Measurements from ENCODE around the gene LCA5L. TPM values are rescaled to one million over a fixed set of nuclear protein-coding genes. Genes with fewer than 3 reads are reported as not detected.

LCA5L gene
- total and polyA plus RNA-seq, 7 donors: 0.60 to 5.5 (median 0.82) TPM

DNA sequence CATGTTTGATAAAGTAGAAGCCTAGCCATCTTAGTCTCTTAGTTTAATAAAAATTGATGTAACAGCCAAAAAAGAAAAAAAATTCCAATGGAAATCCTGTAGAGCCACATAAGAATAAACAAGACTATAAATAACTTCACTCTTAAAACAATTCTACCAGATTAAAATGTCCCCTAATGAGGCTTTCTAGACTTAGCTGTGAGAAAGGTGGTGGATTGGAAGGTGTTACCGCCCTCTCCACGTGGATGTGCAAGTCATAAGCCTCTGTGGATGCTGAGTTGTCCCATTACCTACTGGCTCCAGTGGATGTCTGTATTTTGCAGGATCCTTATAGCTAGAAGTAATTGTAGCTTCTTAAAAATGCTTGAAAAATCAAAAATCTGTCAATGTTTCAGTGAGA lies 14.6 kb downstream of the LCA5L start:
- no peak overlapping the region for H3K27ac ChIP-seq
- TF ChIP-seq, protein P1, sequence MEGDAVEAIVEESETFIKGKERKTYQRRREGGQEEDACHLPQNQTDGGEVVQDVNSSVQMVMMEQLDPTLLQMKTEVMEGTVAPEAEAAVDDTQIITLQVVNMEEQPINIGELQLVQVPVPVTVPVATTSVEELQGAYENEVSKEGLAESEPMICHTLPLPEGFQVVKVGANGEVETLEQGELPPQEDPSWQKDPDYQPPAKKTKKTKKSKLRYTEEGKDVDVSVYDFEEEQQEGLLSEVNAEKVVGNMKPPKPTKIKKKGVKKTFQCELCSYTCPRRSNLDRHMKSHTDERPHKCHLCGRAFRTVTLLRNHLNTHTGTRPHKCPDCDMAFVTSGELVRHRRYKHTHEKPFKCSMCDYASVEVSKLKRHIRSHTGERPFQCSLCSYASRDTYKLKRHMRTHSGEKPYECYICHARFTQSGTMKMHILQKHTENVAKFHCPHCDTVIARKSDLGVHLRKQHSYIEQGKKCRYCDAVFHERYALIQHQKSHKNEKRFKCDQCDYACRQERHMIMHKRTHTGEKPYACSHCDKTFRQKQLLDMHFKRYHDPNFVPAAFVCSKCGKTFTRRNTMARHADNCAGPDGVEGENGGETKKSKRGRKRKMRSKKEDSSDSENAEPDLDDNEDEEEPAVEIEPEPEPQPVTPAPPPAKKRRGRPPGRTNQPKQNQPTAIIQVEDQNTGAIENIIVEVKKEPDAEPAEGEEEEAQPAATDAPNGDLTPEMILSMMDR (IDR thresholded peaks at IDR 0.05): no peak
- no peak for TF ChIP-seq POLR2A (IDR thresholded peaks at IDR 0.05)
- no peak for TF ChIP-seq EP300 (IDR thresholded peaks at IDR 0.05)
- no peak for TF ChIP-seq POLR2AphosphoS5 (IDR thresholded peaks at IDR 0.05)
- no peaks in the 10 kb centered on the region for H3K9me3 ChIP-seq
- peaks cover 0 to 6% (median 0%) of the 10 kb centered on the region in 4 donors for H3K4me1 ChIP-seq
- WGBS, 2 donors: 82 to 84% methylated on average over 2 of the region's 2 CpGs
- intact Hi-C loops (cut with DNase I): no loop called here
- no peaks in the 10 kb centered on the region for H3K27me3 ChIP-seq
- no peaks in the 10 kb centered on the region for H3K36me3 ChIP-seq
- DNase-seq: no peak
- no peak overlapping the region for H3K4me3 ChIP-seq

DNA sequence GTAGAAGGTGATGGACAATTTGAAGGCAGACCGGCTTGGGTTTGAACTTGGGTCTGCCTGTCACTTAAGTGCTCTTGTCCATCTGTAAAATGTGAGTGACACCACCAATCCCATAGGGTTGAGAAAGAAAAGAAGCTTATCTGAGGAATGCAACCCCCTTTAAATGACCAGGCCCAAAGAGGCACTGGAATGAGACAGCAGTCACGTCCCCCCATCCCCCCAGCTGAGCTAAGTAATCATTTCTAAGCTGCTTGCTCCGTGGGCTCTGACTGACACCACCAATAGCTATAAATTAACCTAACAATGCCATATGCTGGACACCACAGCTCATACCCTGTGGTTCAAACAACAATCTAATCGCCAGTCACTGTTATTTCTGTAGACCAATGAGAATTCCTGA lies 15.1 kb downstream of the LCA5L start:
- H3K9me3 ChIP-seq: no peaks in the 10 kb centered on the region
- WGBS, 2 donors: 71 to 79% methylated on average over 4 of the region's 4 CpGs
- H3K36me3 ChIP-seq: no peaks in the 10 kb centered on the region
- no peak overlapping the region for H3K27ac ChIP-seq
- peaks cover 0 to 6% (median 0%) of the 10 kb centered on the region in 4 donors for H3K4me1 ChIP-seq
- intact Hi-C loops (cut with DNase I): no loop called here
- no peak for DNase-seq
- TF ChIP-seq POLR2AphosphoS5 (IDR thresholded peaks at IDR 0.05): no peak
- no peak for TF ChIP-seq EP300 (IDR thresholded peaks at IDR 0.05)
- TF ChIP-seq, protein P1 (IDR thresholded peaks at IDR 0.05): no peak
- no peak for TF ChIP-seq POLR2A (IDR thresholded peaks at IDR 0.05)
- H3K27me3 ChIP-seq: no peaks in the 10 kb centered on the region
- H3K4me3 ChIP-seq: no peak overlapping the region

DNA sequence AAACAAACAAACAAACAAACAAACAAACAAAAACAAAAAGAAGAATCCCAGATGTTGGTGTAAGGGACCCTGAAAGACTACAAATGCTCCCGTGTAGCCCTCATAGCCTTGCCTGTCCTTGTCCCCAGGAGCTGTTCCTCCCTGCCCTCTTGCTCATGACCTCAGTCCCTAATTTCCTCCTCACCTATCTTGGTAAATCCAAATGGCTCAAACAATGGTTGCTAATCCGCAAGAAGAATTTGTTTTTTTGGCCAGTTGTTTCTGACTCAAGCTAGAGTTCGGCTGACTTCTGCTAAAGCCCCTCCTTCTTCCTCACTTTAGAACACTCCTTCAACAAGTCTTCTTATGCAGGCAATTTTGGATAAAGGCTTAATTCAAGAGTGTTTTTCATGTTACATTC lies 15.6 kb downstream of the LCA5L start:
- intact Hi-C loops (cut with DNase I): no loop called here
- TF ChIP-seq, protein P1 (IDR thresholded peaks at IDR 0.05): no peak
- TF ChIP-seq EP300 (IDR thresholded peaks at IDR 0.05): no peak
- no peak for TF ChIP-seq POLR2AphosphoS5 (IDR thresholded peaks at IDR 0.05)
- no peak for TF ChIP-seq POLR2A (IDR thresholded peaks at IDR 0.05)
- no peaks in the 10 kb centered on the region for H3K9me3 ChIP-seq
- no peaks in the 10 kb centered on the region for H3K36me3 ChIP-seq
- no peaks in the 10 kb centered on the region for H3K27me3 ChIP-seq
- no peak overlapping the region for H3K4me3 ChIP-seq
- DNase-seq: no peak
- WGBS, 2 donors: 92 to 93% methylated on average over 3 of the region's 3 CpGs
- no peak overlapping the region for H3K27ac ChIP-seq
- H3K4me1 ChIP-seq: peaks cover 0 to 6% (median 0%) of the 10 kb centered on the region in 4 donors

DNA sequence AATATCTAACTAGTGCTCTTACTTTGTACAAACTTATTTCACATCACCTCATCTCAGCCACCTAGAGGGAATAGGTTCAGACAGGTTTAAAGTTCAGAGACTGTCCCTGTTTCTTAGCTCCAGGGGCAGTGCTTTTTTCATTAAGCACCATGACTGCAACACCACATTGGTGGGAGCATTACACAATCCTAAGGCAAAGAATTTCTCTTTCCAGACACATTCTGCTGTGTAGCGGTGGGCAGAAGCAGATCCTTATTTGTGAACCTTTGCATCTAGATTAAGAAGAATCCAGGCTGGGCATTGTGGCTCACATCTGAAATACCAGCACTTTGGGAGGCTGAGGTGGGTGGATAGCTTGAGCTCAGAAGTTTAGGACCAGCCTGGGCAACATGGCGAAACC lies 16.1 kb downstream of the LCA5L start:
- Histone ChIP-seq H3K4me1 (peaks cover 0 to 6% (median 0%) of the 10 kb centered on the region in 4 donors), H3K4me3 (no peak overlapping the region), H3K9me3 (no peaks in the 10 kb centered on the region), H3K27me3 (no peaks in the 10 kb centered on the region), H3K27ac (no peak overlapping the region), H3K36me3 (no peaks in the 10 kb centered on the region)
- intact Hi-C loops (cut with DNase I): no loop called here
- 47 to 96% methylated on average over 2 of the region's 2 CpGs for WGBS, 2 donors
- TF ChIP-seq, protein P1 (IDR thresholded peaks at IDR 0.05): no peak
- TF ChIP-seq EP300 (IDR thresholded peaks at IDR 0.05): no peak
- TF ChIP-seq POLR2A (IDR thresholded peaks at IDR 0.05): no peak
- no peak for TF ChIP-seq POLR2AphosphoS5 (IDR thresholded peaks at IDR 0.05)
- DNase-seq: no peak
